NCI-H1105 treated with DMSO at 0.1 percent for 48 hours (cell line): ENCODE measurements around the gene FGGY.
"Not testable (repeated sequence)": the region's sequence is repeated elsewhere in the genome, so short reads cannot be mapped to it uniquely, and the experiment has no call there.

ENCODE experiments used
- DNase-seq: peaks from one replicate; lab custom pipeline; 2025; lab: John Stamatoyannopoulos, UW

FGGY gene

GRCh38 chr1:59350521-59350920, 53.6 kb downstream of the FGGY start:
- DNase-seq, result no peak

- DNase-seq, result no peak
Measured at GRCh38 chr1:59352065-59352464, 55.2 kb downstream of the FGGY start.

DNA sequence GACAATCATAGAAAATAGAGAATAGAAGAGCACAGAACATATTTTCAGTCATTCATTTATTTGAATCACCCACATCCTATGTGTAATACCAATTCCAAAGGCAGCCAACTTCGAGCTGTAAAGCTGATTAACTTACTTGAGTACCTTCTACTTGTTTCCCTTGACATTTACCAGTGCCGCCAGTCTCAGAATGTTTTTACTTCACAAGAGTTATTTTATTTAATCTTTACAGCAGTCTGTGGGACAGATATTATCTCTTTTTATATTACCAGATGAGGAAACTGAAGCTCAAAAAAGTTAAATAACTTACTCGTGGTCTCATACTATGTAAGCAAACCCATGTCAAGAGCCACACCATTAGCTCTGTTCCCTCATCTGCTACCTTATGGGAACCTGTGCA, 56.6 kb downstream of the FGGY start:
- no peak for DNase-seq

GRCh38 chr1:59354239-59354638, 57.3 kb downstream of the FGGY start:
- DNase-seq, result not testable (repeated sequence)

DNA sequence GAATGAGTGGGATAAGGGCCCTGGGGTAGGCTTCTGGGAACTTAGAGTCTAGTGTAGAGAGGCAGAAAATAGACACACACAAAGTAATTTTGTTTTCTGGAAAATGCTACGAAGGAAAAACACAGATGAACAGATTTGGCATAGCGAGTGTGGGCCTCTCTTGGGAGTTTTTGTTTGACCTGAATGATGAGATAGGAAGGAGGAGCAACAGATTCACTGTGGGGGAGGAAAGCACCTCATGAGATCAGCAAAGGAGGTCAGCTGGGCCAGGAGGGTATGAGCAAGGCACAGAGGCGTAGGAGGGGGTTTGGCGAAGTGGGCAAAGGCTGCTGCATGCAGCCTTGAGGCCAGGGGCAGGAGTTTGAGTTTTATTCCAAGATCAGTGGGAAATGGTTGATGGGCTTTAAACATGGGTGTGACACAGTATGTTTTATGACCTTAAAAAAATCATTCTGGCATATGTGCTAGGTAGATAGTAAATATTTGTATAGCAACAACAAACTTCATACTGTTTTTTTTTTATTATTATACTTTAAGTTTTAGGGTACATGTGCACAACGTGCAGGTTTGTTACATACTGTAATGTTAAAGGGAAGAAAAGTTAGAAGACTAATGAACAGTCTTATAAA, 57.9 kb downstream of the FGGY start:
- DNase-seq, result no peak

DNA sequence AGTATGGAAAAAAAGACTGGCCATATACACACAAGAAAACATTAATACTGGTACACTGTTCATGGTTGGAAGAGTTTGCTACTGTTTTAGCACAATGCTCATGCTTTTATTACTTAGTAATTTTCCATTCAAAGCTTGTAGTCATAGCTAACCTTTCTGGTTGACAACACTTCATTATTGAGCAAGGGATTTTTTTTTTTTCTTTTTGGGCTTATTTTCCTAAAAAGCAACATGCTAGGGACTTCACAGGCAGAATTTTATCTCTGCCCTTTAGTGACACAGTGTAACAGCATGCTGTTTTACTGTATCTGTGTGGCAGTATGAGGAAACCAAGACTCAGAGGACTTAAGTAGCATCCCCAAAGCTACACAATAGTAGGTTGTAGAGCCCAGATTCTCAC, 58.5 kb downstream of the FGGY start:
- no peak for DNase-seq

- DNase-seq, result no peak
Measured at GRCh38 chr1:59356627-59357026, 59.7 kb downstream of the FGGY start.

DNA sequence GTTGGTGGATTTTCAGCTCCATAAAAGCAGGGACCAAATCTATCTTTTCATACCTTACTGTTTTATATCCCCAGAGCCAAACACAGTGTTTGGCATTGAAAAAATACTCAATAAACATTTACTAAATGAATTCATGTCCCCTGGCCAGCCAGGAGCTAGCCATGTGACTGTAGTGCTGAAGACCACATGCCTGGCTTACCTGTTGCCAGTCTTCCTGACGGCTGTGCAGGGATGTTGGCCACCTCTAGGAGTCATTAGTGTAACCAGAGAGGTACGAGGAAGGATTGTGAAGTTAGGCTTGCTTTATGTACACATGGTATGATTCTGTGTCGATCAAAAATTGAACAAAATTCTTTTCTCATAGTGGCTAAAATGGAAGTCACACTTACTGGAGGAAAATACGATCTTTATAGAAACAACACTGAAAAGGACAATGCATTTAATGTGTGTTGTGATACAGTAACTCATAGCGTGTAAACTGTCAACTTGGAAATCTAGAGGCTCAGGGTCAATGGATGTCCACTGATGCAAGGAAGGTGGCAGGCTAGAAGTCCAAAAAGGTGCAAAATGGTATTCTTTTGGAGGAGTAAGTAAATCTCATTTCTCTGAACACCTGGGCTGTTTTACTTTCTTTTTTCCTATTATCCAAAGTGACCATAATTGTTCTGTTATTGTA, 60.9 kb downstream of the FGGY start:
- DNase-seq, result no peak

- no peak for DNase-seq
Measured at GRCh38 chr1:59359325-59359724, 62.4 kb downstream of the FGGY start.

- no peak for DNase-seq
Measured at GRCh38 chr1:59360170-59360569, 63.3 kb downstream of the FGGY start.

GRCh38 chr1:59360729-59361128, 63.8 kb downstream of the FGGY start:
- no peak for DNase-seq

DNA sequence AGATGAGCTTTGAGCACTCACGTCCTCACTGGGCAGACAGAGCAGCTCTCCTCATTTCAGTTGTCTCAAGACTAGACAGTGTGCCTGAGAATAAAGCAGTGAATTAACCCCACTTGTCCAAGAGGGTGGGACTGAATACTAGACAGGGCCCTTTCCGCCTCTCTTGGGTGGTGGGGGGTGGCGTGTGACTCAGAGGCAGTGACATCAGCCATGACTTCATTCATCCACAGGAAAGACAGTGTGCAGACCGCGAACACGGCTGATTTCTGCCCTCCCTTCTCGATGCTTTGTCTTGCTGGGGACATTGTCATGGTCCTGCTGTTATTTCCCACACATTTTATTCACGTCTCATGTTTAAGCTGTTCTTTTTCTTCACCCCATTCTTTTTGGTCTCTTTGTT, 64.9 kb downstream of the FGGY start:
- DNase-seq, result no peak

DNA sequence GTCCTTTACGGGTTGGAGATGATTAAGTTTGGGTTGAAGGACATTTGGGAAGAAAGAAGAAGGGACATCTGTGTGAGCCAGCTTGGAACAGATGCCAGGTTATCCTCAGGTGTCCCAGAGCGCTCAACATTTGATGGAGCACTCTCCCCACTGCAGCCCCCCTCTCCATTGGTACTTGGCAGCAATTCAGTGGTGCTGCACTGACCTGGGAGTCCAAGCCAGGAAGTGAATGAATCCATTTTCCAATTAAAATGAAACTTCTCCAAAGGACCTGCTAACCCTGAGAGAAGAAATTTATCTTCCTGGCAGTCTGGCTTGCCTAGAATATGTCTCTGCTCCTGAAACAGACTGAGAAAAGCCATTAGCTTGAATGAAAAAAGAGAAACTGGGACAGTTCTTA, 67.1 kb downstream of the FGGY start:
- DNase-seq, result no peak

- DNase-seq, result no peak
Measured at GRCh38 chr1:59366346-59366745, 69.5 kb downstream of the FGGY start.

DNA sequence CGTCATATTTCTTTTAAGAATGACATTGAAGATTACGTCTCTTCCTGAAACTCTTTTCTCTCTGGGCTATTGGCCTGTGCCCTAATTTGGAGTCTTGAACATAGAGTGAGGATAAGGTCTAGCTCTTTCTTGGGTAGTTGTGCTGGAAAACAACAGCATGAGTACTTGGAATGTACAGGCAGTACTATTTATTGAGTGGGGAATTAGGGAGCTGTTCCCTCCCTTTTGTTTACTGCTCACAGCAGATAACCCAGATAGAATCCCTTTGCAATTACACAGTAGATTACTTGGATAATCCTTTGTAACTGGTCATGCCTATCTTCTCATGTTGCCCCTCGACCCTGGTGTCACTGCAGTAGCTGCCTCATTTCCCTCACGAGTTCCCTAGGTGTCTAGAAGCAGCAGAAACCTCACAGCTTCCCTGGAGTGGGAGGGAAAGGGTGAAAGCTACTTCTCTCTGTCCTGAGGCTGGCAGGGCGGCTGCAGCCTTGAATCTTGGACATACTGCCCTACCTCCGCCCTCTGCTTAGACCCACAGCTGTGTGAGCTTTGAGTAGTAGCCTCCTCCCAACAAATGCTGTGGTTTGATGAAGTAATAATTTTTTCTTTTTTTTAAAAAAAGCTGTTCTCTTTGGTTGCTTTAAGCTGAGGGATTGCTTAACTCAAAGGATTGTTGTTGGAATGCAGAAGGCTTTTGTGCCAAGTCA, 70.6 kb downstream of the FGGY start:
- no peak for DNase-seq

DNA sequence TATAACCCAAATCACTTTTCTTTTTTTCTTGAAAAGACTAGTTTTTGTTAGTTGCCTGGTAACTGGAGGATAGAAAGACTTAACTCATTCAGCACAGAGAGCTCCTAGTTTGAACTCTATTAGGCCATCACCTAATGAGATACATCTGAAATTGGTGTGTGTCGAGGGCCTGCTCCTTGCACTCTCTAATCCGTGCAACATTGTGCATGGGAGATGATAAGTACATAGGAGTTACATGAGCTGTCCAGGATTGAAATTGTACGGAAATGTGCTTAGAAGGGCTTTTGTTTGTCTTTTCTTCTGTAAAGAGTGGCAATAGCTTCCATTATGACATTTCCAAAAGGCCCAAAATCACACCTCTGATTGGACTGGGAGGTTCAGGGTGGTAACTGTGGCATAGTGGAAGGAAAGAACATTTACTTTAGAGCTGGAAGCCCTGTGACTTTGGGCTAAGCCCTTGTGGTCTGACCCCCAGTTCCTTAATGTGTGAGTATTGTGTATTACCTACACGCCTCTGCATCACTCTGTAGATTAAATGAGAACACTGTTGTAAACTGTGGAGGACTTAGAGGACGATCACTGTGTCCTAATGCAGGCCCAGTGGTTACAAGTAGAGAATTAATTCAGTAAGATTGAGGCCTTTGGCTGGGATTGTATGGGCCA, 71.2 kb downstream of the FGGY start:
- DNase-seq, result no peak

- no peak for DNase-seq
Measured at GRCh38 chr1:59375321-59376220, 78.7 kb downstream of the FGGY start.

DNA sequence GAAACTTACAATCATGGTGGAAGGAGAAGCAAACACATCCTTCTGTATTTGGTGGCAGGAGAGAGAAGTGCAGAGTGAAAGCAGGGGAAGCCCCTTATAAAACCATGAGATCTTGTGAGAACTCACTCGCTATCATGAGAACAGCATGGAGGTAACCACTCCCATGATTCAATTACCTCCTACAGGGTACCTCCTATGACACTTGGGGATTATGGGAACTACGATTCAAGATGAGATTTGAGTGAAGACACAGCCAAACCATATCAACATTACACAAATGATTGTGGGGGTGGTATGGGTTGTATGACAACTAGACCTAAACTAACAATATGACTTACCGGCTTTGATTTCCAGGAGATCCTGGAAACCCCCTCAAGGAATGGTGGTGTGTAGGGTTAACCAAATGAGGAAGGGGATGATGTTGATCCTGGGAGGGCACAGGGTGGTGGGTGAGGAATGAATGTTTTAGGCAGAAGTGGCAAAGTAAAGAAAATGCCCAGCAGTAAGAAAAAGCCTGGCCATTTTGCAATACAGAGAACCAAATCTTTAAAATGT, 80.5 kb downstream of the FGGY start:
- no peak for DNase-seq

- no peak for DNase-seq
Measured at GRCh38 chr1:59378621-59379370, 81.9 kb downstream of the FGGY start.

GRCh38 chr1:59379371-59379728, 82.5 kb downstream of the FGGY start:
- DNase-seq, result no peak

- no peak for DNase-seq
Measured at GRCh38 chr1:59383963-59384362, 87.1 kb downstream of the FGGY start.
